GM12892 (cell line): ENCODE measurements around the gene TICAM2.

Experiments
- POLR2A ChIP-seq: IDR thresholded peaks from 2 replicates; pipeline ENCODE4 v1.6.1; 2011; ENCODE audit warnings: low read depth, low read length, control low read depth
- POLR2AphosphoS5 ChIP-seq: IDR thresholded peaks from 2 replicates; pipeline ENCODE4 v1.6.1; 2011; ENCODE audit warnings: low read depth, low read length, control low read depth
- TAF1 ChIP-seq: IDR thresholded peaks from 2 replicates; pipeline ENCODE4 v1.6.1; 2011; ENCODE audit warnings: low read depth, mild to moderate bottlenecking, control low read depth, low read length, borderline replicate concordance

DNA sequence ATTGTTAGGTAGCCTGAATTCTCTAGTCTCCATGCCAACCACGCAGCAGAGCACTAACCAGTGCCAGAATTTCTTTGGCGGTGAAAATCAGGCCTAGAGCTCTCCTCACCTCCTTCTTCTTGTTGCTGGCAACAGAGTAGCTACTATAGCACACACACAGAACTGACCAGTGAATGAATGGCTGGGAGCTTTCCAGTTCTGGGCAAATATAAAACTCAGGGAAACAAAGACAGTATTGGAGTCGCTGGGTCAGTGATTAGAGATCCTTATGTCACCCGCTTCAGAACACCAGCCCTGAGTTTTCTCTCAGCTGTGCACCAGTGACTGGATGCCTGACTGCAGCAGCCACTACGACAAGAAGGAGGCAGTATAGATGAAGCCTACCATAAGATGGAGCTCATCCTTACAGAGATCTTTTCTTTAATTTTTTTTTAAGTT is 30.8 kb downstream of the TICAM2 start:
- TF ChIP-seq POLR2A (no peak), POLR2AphosphoS5 (no peak), TAF1 (no peak)
